HEK293T (cell line): ENCODE measurements around the gene CDH20.

ENCODE experiments used
- CTCF ChIA-PET: fragments of 350-600 bp; formaldehyde crosslinking; extraction: SDS; loops from one replicate; lab custom pipeline; 2021; ENCODE audit warnings: antibody characterized with exemption, inconsistent platforms; lab: Yijun Ruan, JAX
- POLR2A ChIA-PET: fragments of 350-600 bp; formaldehyde crosslinking; extraction: SDS; loops from one replicate; lab custom pipeline; 2020; ENCODE audit warnings: antibody characterized with exemption, inconsistent platforms; lab: Yijun Ruan, JAX
- DNase-seq: peaks from one replicate; pipeline ENCODE4 v3.0.0; 2012; ENCODE audit warnings: mixed read lengths; ENCODE audit errors: extremely low spot score
- ARNT ChIP-seq: fragments of 450-650 bp; IDR thresholded peaks from 2 replicates; pipeline ENCODE4 v1.6.1; 2017; ENCODE audit warnings: mild to moderate bottlenecking
- BHLHE40 ChIP-seq: fragments of 450-650 bp; IDR thresholded peaks from 2 replicates; pipeline ENCODE4 v1.6.1; 2016; ENCODE audit warnings: mild to moderate bottlenecking, moderate library complexity, borderline replicate concordance
- CTBP1 ChIP-seq: fragments of 450-650 bp; IDR thresholded peaks from 2 replicates; pipeline ENCODE4 v1.6.1; 2016; ENCODE audit warnings: borderline replicate concordance
- ELF4 ChIP-seq: fragments of 450-650 bp; IDR thresholded peaks from 2 replicates; pipeline ENCODE4 v1.6.1; 2017; ENCODE audit warnings: antibody characterized with exemption
- FOXA1 ChIP-seq: fragments of 450-650 bp; IDR thresholded peaks from 2 replicates; pipeline ENCODE4 v1.6.1; 2016; ENCODE audit warnings: mild to moderate bottlenecking
- FOXK2 ChIP-seq: fragments of 450-650 bp; IDR thresholded peaks from 2 replicates; pipeline ENCODE4 v1.6.1; 2016; ENCODE audit warnings: mild to moderate bottlenecking
- FOXM1 ChIP-seq: fragments of 450-650 bp; IDR thresholded peaks from 2 replicates; pipeline ENCODE4 v1.6.1; 2017; ENCODE audit warnings: mild to moderate bottlenecking, borderline replicate concordance
- HDGF ChIP-seq: fragments of 450-650 bp; IDR thresholded peaks from 2 replicates; pipeline ENCODE4 v1.6.1; 2017; ENCODE audit warnings: antibody characterized with exemption, borderline replicate concordance
- L3MBTL2 ChIP-seq: fragments of 450-650 bp; conservative IDR thresholded peaks from 2 replicates; pipeline ENCODE4 v1.6.1; 2016; ENCODE audit warnings: mild to moderate bottlenecking
- LEF1 ChIP-seq: fragments of 450-650 bp; IDR thresholded peaks from 2 replicates; pipeline ENCODE4 v1.6.1; 2017; ENCODE audit warnings: mild to moderate bottlenecking, borderline replicate concordance
- NFRKB ChIP-seq: fragments of 450-650 bp; IDR thresholded peaks from 2 replicates; pipeline ENCODE4 v1.6.1; 2016; ENCODE audit warnings: mild to moderate bottlenecking, moderate library complexity
- SP1 ChIP-seq: fragments of 450-650 bp; IDR thresholded peaks from 2 replicates; pipeline ENCODE4 v1.6.1; 2017
- SUZ12 ChIP-seq: fragments of 450-650 bp; IDR thresholded peaks from 2 replicates; pipeline ENCODE4 v1.6.1; 2016; ENCODE audit warnings: mild to moderate bottlenecking
- TARDBP ChIP-seq: fragments of 450-650 bp; IDR thresholded peaks from 2 replicates; pipeline ENCODE4 v1.6.1; 2016
- ZNF384 ChIP-seq: fragments of 450-650 bp; IDR thresholded peaks from 2 replicates; pipeline ENCODE4 v1.6.1; 2016
- TF ChIP-seq, protein P1 (sequence below): fragments of 450-650 bp; IDR thresholded peaks from 2 replicates; pipeline ENCODE4 v1.6.1; 2016

The CDH20 gene

GRCh38 chr18:61582202-61582710 lies 249.0 kb downstream of the CDH20 start:
- ChIA-PET CTCF (interaction anchor here (0.6 to 1.4 kb wide), 5 partner anchors 10 to 549 kb away, joined by 3 to 5 read pairs (median 4); no protein-coding TSS in a partner anchor), POLR2A (no interaction called here)
- DNase-seq, result no peak
- no peak for TF ChIP-seq FOXA1
- TF ChIP-seq HDGF, result no peak
- TF ChIP-seq ARNT, result no peak
- TF ChIP-seq CTBP1, result no peak
- no peak for TF ChIP-seq SP1
- no peak for TF ChIP-seq FOXM1
- no peak for TF ChIP-seq TARDBP
- TF ChIP-seq NFRKB, result no peak
- TF ChIP-seq SUZ12, result no peak
- TF ChIP-seq FOXK2, result no peak
- TF ChIP-seq L3MBTL2, result no peak
- TF ChIP-seq ELF4, result no peak
- no peak for TF ChIP-seq ZNF384
- TF ChIP-seq, protein P1, sequence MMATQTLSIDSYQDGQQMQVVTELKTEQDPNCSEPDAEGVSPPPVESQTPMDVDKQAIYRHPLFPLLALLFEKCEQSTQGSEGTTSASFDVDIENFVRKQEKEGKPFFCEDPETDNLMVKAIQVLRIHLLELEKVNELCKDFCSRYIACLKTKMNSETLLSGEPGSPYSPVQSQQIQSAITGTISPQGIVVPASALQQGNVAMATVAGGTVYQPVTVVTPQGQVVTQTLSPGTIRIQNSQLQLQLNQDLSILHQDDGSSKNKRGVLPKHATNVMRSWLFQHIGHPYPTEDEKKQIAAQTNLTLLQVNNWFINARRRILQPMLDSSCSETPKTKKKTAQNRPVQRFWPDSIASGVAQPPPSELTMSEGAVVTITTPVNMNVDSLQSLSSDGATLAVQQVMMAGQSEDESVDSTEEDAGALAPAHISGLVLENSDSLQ, result no peak
- TF ChIP-seq LEF1, result no peak
- no peak for TF ChIP-seq BHLHE40

DNA sequence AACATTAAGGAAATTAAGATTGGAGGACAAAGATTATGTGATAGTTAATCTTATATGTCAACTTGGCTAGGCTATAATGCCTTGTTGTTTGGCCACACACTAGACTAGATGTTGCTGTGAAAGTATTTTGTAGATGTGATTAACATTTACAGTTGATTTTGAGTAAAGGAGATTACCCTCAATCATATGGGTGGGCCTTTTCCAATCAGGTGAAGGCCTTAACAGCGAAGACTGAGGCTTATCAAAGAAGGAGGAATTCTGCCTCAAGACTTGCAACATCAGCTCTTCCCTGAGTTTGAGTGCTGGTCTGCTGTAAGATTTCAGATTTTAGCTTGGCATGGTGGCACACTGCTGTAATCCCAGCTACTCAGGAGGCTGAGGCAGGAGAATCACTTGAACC lies 250.3 kb downstream of the CDH20 start:
- TF ChIP-seq FOXK2 (no peak), LEF1 (no peak)
- CTCF ChIA-PET, result no interaction called here
- DNase-seq, result no peak
- POLR2A ChIA-PET, result no interaction called here

- ChIA-PET CTCF (no interaction called here), POLR2A (no interaction called here)
- DNase-seq, result no peak
- TF ChIP-seq, protein P1, result no peak
- TF ChIP-seq L3MBTL2 (no peak), BHLHE40 (no peak), ARNT (no peak), FOXK2 (no peak), FOXM1 (no peak), ZNF384 (no peak), NFRKB (no peak)
Measured at GRCh38 chr18:61587865-61588264, 254.6 kb downstream of the CDH20 start.

GRCh38 chr18:61589053-61589723 lies 256.0 kb downstream of the CDH20 start:
- CTCF ChIA-PET, result no interaction called here
- DNase-seq, result no peak
- POLR2A ChIA-PET, result no interaction called here
- no peak for TF ChIP-seq FOXM1
- TF ChIP-seq BHLHE40, result no peak
- no peak for TF ChIP-seq HDGF
- no peak for TF ChIP-seq ZNF384
- TF ChIP-seq ARNT, result no peak
- TF ChIP-seq FOXK2, result no peak
- no peak for TF ChIP-seq SUZ12
- no peak for TF ChIP-seq NFRKB
- TF ChIP-seq CTBP1, result no peak
- TF ChIP-seq ELF4, result no peak
- no peak for TF ChIP-seq LEF1
- TF ChIP-seq, protein P1, result no peak
- no peak for TF ChIP-seq L3MBTL2
- TF ChIP-seq TARDBP, result no peak
- no peak for TF ChIP-seq FOXA1
- no peak for TF ChIP-seq SP1

GRCh38 chr18:61589724-61590065 lies 256.5 kb downstream of the CDH20 start:
- no peak for DNase-seq
- TF ChIP-seq SP1, result no peak
- TF ChIP-seq FOXM1, result no peak
- no peak for TF ChIP-seq TARDBP
- no peak for TF ChIP-seq FOXA1
- TF ChIP-seq, protein P1, result no peak
- TF ChIP-seq CTBP1, result no peak
- CTCF ChIA-PET, result no interaction called here
- POLR2A ChIA-PET, result no interaction called here

DNA sequence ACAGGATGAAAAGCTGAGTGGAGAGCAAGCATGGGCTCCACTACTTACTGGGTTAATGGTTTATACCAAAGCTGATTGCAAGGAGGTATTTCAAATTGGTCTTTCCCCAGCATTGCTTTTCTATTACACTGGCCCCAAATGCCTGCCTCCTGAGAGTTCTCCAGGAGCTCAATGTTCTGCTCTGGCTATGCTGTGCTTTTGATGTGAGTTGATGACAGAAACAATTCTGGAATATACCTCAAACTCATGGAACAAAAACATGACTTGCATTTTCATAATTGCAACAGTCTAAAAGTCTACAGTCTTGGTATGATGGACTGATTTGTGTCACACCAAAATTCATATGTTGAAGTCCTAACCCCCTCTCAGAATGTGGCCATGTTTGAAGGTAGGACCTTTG lies 258.0 kb downstream of the CDH20 start:
- no peak for DNase-seq
- no peak for TF ChIP-seq BHLHE40
- TF ChIP-seq ZNF384, result no peak
- no peak for TF ChIP-seq FOXK2
- TF ChIP-seq ARNT, result no peak
- no peak for TF ChIP-seq CTBP1
- TF ChIP-seq FOXA1, result no peak
- no peak for TF ChIP-seq SUZ12
- no peak for TF ChIP-seq LEF1
- no peak for TF ChIP-seq NFRKB
- no peak for TF ChIP-seq L3MBTL2
- TF ChIP-seq, protein P1, result no peak
- no peak for TF ChIP-seq FOXM1
- no peak for TF ChIP-seq TARDBP
- TF ChIP-seq SP1, result no peak
- no peak for TF ChIP-seq ELF4
- no peak for TF ChIP-seq HDGF
- POLR2A ChIA-PET, result no interaction called here
- CTCF ChIA-PET, result no interaction called here
